ENCODE data around the gene SLC4A1AP.
"Not testable (repeated sequence)": the region's sequence is repeated elsewhere in the genome, so short reads cannot be mapped to it uniquely, and the experiment has no call there.

SLC4A1AP gene

DNA sequence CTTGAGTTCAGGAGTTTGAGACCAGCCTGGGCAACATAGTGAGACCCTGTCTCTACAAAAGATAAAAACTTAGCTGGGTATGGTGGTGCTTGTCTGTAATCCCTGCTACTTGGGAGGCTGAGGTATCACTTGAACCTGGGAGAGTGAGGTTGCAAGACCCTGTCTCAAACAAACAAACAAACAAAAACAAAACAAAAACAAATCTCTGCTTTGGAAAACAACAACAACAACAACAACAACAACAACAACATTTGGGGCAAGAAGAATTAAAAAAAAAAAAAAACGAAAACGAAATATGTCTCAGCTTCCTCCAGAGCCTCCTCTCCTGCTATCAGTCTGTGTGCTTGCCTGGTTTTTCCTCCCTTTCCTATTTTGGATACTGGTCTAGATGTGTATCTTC, 16.9 kb downstream of the SLC4A1AP start:
- H3K27me3 ChIP-seq (ENCODE audit: insufficient read depth, poor library complexity, severe bottlenecking): no peaks in the 10 kb centered on the region
- no peak for DNase-seq (ENCODE audit: low read depth in 1 of 2, low spot score in 1 of 2)
- H3K4me3 ChIP-seq (replicated peaks; ENCODE audit: insufficient read depth, low read length): no peak overlapping the region
- H3K27ac ChIP-seq (replicated peaks): no peak overlapping the region
- TF ChIP-seq SPI1 (IDR thresholded peaks at IDR 0.05; ENCODE audit: borderline replicate concordance, low read depth) (no peak), GABPA (IDR thresholded peaks at IDR 0.05; ENCODE audit: low read depth) (no peak), POLR2AphosphoS5 (IDR thresholded peaks at IDR 0.05; ENCODE audit: low read depth) (no peak)
- TF ChIP-seq, protein P1, sequence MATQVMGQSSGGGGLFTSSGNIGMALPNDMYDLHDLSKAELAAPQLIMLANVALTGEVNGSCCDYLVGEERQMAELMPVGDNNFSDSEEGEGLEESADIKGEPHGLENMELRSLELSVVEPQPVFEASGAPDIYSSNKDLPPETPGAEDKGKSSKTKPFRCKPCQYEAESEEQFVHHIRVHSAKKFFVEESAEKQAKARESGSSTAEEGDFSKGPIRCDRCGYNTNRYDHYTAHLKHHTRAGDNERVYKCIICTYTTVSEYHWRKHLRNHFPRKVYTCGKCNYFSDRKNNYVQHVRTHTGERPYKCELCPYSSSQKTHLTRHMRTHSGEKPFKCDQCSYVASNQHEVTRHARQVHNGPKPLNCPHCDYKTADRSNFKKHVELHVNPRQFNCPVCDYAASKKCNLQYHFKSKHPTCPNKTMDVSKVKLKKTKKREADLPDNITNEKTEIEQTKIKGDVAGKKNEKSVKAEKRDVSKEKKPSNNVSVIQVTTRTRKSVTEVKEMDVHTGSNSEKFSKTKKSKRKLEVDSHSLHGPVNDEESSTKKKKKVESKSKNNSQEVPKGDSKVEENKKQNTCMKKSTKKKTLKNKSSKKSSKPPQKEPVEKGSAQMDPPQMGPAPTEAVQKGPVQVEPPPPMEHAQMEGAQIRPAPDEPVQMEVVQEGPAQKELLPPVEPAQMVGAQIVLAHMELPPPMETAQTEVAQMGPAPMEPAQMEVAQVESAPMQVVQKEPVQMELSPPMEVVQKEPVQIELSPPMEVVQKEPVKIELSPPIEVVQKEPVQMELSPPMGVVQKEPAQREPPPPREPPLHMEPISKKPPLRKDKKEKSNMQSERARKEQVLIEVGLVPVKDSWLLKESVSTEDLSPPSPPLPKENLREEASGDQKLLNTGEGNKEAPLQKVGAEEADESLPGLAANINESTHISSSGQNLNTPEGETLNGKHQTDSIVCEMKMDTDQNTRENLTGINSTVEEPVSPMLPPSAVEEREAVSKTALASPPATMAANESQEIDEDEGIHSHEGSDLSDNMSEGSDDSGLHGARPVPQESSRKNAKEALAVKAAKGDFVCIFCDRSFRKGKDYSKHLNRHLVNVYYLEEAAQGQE (IDR thresholded peaks at IDR 0.05; ENCODE audit: insufficient replicate concordance, low read depth): no peak
- TF ChIP-seq, protein P2, sequence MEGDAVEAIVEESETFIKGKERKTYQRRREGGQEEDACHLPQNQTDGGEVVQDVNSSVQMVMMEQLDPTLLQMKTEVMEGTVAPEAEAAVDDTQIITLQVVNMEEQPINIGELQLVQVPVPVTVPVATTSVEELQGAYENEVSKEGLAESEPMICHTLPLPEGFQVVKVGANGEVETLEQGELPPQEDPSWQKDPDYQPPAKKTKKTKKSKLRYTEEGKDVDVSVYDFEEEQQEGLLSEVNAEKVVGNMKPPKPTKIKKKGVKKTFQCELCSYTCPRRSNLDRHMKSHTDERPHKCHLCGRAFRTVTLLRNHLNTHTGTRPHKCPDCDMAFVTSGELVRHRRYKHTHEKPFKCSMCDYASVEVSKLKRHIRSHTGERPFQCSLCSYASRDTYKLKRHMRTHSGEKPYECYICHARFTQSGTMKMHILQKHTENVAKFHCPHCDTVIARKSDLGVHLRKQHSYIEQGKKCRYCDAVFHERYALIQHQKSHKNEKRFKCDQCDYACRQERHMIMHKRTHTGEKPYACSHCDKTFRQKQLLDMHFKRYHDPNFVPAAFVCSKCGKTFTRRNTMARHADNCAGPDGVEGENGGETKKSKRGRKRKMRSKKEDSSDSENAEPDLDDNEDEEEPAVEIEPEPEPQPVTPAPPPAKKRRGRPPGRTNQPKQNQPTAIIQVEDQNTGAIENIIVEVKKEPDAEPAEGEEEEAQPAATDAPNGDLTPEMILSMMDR (IDR thresholded peaks at IDR 0.05; ENCODE audit: insufficient read depth, low read length): no peak

- Histone ChIP-seq H3K27me3 (ENCODE audit: insufficient read depth, poor library complexity, severe bottlenecking) (no peaks in the 10 kb centered on the region), H3K4me3 (replicated peaks; ENCODE audit: insufficient read depth, low read length) (no peak overlapping the region), H3K27ac (replicated peaks) (no peak overlapping the region)
- DNase-seq (ENCODE audit: low read depth in 1 of 2, low spot score in 1 of 2): no peak
- TF ChIP-seq, protein P2 (IDR thresholded peaks at IDR 0.05; ENCODE audit: insufficient read depth, low read length): no peak
- TF ChIP-seq POLR2AphosphoS5 (IDR thresholded peaks at IDR 0.05; ENCODE audit: low read depth) (no peak), SPI1 (IDR thresholded peaks at IDR 0.05; ENCODE audit: borderline replicate concordance, low read depth) (no peak), GABPA (IDR thresholded peaks at IDR 0.05; ENCODE audit: low read depth) (no peak)
- TF ChIP-seq, protein P1 (IDR thresholded peaks at IDR 0.05; ENCODE audit: insufficient replicate concordance, low read depth): no peak
Observed at GRCh38 chr2:27681841-27682240, 18.2 kb downstream of the SLC4A1AP start.

GRCh38 chr2:27682334-27682771, 18.7 kb downstream of the SLC4A1AP start:
- H3K4me3 ChIP-seq (replicated peaks; ENCODE audit: insufficient read depth, low read length); H3K27ac ChIP-seq (replicated peaks); H3K27me3 ChIP-seq (ENCODE audit: insufficient read depth, poor library complexity, severe bottlenecking); DNase-seq (ENCODE audit: low read depth in 1 of 2, low spot score in 1 of 2): not testable (repeated sequence)

DNA sequence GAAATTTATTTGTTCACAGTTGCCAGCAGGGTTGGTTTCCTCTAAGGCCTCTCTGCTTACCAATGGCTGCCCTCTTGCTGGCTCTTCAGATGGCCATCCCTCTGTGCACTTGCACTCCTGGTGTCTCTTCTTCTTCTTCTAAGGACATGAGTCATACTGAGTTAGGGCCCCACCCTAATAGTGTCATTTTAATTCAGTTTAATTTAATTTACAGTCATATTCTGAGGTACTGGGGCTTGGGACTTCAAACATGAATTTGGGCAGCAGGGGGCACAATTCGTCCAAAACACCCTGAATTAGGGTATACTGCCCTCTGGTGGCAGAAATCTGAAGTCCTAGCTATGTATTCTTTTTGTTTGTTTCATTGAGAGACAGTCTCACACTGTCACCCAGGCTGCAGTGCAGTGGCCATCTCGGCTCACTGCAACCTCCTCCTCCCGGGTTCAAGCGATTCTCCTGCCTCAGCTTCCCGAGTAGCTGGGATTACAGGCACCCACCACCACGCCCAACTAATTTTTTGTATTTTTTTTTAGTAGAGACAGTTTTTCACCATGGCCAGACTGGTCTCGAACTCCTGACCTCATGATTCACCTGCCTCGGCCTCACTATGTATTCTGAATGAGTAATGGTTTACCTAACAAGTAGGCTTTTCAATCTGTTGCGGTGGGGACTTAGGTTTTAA, 19.8 kb downstream of the SLC4A1AP start:
- no peak overlapping the region for H3K27ac ChIP-seq (replicated peaks)

More for the DNA sequence above, 19.8 kb downstream of the SLC4A1AP start:
- H3K27me3 ChIP-seq (ENCODE audit: insufficient read depth, poor library complexity, severe bottlenecking): no peaks in the 10 kb centered on the region
- peak; percentile 78 to 88 for DNase-seq (ENCODE audit: low read depth in 1 of 2, low spot score in 1 of 2)
- TF ChIP-seq, protein P2 (IDR thresholded peaks at IDR 0.05; ENCODE audit: insufficient read depth, low read length): peak; percentile 93
- TF ChIP-seq, protein P1 (IDR thresholded peaks at IDR 0.05; ENCODE audit: insufficient replicate concordance, low read depth): no peak
- TF ChIP-seq SPI1 (IDR thresholded peaks at IDR 0.05; ENCODE audit: borderline replicate concordance, low read depth): no peak
- no peak overlapping the region for H3K4me3 ChIP-seq (replicated peaks; ENCODE audit: insufficient read depth, low read length)
